Activated CD4-positive, alpha-beta T cell treated with anti-CD3 and anti-CD28 coated beads for 36 hours (primary cell): ENCODE results near the gene ZNF44. TPM values are rescaled to one million over a fixed set of nuclear protein-coding genes. Genes with fewer than 3 reads are reported as not detected.

Source experiments
- total RNA-seq, 2 experiments: library from RNA; stranded (reverse); gene quantifications; one replicate each; pipeline ENCODE4 v1.2.3, GENCODE V29; 2021

Gene ZNF44
- total RNA-seq, 2 experiments from 2014 or later, result 7.3 to 8.1 TPM

Other genes with a start within 250 kb of the ZNF44 start
- 1 to 10 TPM; 1.1 TPM for gene ZNF878, start 241.9 kb downstream of the ZNF44 start, total RNA-seq
- gene ZNF844, start 230.2 kb downstream of the ZNF44 start, total RNA-seq, result 1 to 10 TPM; 4.4 to 5.5 TPM
- gene ZNF20, start 154.5 kb downstream of the ZNF44 start, total RNA-seq, result 1 to 10 TPM; 3.2 to 3.3 TPM
- 1 to 10 TPM; 3.8 to 5.5 TPM for gene ZNF625, start 138.1 kb downstream of the ZNF44 start, total RNA-seq
- gene ZNF136, start 131.8 kb downstream of the ZNF44 start, total RNA-seq, result 10 to 100 TPM; 11.7 to 12.9 TPM
- gene ZNF563, start 38.8 kb upstream of the ZNF44 start, total RNA-seq, result 1 to 10 TPM; 6.6 to 6.7 TPM
- 1 to 10 TPM; 1.1 to 1.7 TPM for gene ZNF442, start 70.8 kb upstream of the ZNF44 start, total RNA-seq
- gene ZNF799, start 106.4 kb upstream of the ZNF44 start, total RNA-seq, result 1 to 10 TPM; 4.0 to 4.3 TPM
- 1 to 10 TPM; 3.4 to 4.0 TPM for gene ZNF443, start 146.1 kb upstream of the ZNF44 start, total RNA-seq
- gene ZNF709, start 189.9 kb upstream of the ZNF44 start, total RNA-seq, result 1 to 10 TPM; 1.7 to 2.1 TPM